GM21390 (cell line): ENCODE results near the gene C14orf119.

Experiments used
- ATAC-seq: cut with Tn5 transposase; IDR thresholded peaks from one replicate; pipeline ENCODE4 v1.9.1; 2021; ENCODE audit not compliant: unreplicated experiment

C14orf119 gene

DNA sequence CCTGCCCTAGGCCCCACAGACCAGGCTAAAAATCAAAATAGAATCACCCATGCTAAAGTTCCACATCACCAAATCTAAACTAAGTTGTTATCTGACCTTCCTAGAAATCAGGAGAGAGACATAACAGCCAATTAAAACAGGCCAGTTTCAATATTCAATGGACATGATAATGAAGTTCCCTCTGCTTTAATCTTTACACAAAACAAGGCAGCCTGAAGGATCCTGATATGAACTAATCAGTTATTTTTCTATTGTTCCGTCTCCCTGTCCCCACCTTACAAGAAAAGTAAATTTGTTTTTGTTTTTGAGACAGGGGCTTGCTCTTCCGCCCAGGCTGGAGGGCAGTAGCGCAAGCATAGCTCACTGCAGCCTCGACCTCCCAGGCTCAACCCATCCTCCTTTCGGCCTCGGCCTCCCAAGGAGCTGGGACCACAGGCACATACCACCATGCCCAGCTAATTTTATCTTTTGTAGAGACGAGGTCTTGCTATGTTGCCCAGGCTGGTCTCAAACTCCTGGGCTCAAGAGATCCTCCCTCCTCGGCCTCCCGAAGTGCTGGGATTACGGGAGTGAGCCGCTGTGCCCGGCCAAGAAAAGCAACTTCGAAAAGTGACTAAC lies 29.1 kb downstream of the C14orf119 start:
- ATAC-seq: no peak

DNA sequence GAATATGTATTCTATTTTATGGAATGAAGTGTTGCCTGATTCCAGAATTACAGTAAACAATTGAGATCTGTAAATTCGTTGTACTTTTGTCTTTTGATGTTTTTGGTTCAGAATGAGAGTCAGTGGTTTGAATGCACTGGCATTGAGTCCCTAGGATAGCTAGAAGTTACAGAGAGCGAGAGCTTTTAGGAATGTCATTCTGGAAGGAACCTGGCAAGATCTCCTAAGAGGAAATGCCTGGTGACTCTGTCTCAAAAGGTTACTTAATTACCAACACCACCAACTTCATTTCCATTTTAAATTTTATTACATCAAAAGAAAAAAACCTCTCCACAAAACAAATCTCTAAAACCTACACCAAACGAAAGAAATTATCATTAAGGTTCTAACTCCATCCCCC lies 29.7 kb downstream of the C14orf119 start:
- ATAC-seq: no peak

DNA sequence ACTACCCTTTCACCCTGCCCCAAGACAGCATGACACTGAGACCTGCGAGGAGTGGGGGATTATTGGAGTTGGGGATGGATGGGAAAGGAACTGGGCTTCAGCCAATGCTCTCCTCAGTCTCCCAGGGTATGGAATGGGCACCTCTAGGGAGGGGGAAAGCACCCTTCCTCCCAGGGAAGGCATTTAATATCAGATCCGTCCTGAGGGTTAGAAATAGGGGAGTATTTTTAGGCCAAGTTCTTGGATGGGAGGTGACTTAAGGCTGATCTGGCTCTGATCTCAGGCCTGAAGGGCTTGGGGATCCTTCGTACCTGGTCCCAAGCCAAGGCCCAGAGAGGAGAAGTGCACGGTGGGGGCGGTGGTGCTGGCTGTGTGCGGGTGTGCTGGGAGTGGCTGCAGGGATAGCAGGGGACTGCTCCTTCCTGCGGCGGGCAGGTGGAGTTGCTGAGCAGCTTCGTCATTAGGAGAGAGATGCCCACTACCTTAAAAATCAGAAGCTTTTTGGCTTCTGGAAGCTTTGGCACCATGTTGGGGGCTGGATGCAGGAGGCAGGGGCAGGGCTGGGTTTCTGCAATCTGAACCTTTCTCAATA lies 30.7 kb downstream of the C14orf119 start:
- ATAC-seq: no peak

DNA sequence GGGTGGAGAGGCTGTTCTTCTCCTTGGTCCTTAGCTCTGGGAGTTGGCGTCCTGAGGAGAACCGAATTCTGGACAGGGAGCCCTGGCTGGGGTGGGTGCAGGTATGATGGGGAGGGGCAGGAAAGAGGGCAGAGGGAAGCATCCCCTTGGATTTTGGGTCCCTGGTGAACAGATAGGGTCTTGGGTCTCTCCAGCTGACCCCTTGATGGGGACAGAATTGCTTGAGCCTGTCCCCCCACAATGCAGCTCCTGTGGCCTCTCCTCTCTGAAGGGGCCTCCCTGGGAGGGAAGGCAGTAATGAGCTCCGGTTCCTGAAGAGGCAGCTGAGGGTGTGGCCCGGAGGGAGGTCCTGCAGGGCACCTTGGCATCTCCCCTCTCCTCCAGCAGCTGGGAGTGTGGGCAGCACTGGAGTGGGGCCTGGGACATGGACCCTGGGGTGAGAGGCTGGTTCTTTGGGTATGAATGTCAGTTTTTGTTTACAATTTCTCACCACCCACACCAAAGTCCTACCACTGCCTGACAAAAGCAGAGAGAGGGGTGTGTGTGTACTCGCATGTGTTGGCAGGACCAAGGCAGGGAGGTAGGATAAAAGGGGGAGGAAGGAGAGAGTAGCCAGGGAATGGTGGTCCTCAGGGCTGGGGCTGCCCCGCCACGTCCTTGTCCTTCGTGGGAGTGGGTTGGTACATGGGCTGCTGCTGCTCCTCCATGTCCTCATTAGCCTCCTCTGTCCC lies 31.4 kb downstream of the C14orf119 start:
- no peak for ATAC-seq

DNA sequence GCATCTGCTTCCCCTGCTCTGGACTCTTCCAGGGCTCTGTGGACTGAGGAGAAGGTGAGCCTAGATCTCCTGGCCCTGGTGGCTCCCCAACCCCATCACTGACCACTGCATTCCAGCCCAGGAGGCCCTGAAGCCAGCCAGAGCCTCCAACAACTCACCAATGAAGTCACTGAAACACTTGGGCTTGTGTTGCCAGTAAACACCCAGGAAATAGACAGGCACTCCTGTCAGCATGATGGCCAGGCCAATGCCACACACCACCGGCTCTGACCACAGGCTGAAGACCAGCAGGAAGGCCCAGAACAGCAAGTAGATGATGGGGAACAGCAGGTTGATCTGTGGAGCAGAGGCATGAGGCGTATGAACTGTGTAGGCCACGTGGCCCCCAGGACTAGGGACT lies 32.6 kb downstream of the C14orf119 start:
- no peak for ATAC-seq

DNA sequence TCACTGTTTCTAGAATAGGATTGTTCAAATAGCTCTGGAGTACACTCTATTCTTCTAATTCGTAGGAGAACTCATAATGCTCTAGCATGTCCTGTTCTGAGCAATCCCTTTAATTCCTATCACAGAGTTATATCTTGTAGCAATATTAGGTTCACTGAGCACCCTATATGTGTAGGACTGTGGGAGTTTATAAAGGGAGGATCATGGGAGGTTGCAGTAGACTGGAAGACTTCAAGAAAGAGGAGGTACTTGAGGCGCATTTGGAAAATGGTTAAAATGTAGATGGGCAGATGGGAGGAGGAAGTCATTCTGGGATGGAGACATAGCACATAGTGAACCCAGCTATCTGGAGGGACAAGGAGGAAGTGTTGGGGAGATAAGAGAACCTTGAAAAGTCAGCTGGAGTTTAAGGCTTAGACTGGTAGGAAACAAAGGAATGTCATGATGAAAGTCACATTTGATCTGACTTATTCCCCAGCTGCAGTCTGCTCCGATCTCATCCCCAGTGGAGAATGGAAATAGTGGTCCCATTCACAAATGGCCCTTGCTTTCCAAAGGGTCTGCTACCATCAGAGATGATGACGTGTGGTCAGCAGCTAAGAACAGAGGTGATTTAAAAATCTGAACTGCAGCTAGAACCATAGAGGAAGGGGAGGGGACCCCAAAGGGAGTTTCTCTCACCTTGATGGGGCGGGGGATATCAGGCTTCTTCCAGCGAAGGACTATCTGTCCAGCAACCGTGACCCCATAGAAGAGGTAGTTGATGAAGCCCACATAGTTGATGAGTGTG lies 33.9 kb downstream of the C14orf119 start:
- no peak for ATAC-seq

DNA sequence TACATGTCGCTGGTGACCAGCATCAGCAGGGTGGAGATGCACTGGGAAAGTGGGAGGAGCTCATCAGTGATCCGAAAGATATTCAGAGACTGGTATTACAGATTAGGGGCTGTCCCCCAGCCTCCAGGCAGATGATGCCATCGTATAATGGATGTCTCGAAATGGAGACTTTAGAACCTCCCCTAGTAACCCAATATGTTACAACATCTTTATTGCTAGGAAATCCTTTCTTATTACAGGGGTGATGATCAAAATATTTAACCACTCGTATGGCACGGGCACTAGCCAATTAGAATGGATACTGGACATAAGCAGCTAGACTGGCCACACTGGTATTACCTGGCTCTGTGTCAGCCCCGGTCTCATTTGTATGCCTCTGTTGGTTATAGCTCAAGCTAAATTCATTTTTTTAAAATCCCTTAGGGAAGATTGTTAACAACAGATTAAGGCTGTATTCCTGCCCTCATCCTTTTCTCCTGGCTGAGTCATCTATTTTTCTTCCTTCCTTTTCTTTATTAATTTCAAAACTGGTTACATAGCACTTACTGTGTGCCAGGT lies 34.5 kb downstream of the C14orf119 start:
- ATAC-seq: no peak

DNA sequence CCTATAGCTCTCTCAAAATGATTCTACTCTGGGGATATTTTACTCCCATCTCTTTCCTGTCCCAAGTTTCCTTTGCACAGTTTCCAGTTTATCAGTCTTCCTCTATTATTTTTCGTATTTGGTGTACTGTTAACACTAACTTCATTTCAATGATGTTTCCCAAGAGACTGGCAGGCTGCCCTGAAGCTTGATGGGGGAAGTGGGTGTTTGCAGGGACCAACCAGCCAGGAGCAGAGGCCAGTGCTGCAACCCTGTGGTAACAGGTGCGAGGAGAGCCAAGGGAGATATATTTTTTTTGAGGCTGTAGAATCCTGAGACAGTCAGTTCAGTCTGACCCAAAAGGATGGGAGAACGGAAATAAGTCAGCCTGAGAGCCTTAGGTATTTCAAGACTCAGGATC lies 35.6 kb downstream of the C14orf119 start:
- no peak for ATAC-seq

DNA sequence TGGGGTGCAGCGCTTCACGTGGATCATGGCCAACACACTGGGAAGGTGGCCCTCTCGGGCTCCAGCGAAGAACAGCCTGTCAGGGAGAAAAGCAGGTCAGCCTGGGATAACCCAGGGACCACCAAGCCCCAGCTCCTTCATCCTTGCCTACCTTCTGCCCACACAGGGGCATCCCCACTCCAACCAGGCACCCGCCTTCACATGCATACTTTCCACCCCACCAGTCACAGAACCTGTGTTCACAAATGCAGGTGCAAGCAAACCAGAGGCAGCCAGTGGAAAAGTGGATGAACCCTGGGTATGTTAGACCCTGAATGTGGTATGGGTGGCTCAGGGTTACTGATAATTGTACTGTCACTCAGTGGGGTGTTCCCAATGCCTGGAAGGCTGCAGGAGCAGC lies 36.2 kb downstream of the C14orf119 start:
- no peak for ATAC-seq

DNA sequence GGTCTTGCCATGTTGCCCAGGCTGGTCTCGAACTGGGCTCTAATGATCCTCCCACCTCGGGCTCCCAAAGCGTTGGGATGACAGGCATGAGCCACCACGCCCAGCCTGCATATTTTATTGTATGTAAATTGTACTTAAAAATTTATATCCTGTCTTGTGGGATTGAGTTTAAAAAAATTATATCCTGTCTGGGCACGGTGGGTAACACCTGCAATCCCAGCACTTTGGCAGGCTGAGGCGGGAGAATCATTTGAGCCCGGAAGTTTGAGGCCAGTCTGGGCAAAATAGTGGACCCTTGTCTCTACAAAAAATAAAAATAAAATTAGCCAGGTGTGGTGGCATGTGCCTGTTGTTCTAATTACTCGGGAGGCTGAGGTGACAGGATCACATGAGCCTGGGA lies 37.7 kb downstream of the C14orf119 start:
- ATAC-seq: no peak

DNA sequence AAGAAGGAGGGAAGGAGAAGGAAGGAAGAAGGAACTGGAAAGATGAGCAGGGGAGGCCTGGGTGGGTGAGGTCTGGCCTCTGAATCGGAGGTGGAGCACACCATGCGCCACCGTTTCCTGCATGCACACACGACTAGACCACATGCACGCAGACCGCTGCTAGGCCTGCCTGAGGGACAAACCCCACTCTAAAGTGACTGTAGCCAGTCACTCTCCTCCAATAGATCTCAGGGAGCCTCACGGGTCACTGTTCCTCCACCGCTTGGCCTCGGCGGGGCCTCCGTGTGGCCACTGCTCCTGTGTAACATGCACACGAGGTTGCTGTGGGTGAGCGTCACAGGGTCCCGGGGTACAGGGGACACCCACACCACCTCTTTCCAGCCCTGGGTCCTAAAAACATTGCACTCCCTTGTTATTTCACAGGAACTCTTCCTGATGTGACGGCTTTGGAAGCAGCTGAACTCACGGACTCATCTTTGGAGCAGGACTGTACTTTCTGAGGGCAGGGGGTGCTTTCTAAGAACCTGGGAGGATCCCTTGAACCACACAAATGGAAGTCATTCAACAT lies 41.3 kb downstream of the C14orf119 start:
- ATAC-seq: no peak

DNA sequence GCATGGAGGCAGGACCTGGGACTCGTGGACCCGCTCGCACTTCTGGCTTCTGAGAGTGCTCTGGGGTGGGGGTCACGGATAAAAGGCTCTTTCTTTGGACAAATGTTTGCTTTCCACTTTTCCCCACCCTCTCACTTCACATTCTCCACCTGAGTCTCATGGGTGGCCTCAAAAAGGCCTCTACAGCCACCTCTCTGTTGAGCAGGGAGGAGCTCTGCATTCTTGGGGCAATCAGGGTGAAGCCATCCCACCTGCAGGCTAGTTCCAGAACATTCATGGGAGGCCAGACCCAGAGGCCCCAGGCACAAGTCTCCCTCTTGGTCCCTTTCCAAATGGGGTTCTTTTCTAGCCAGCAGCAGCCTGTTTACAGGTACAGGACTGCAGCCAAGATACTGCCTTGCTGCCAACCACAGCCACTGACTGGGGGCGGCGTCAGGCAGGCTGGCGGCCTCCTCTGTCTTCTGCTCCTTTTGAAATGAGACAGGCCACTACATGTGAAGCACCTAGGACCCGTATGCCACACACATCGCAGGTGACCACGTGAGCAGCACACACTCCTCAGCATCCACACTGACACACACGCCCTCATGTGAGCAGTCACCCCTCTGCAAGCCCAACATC lies 42.0 kb downstream of the C14orf119 start:
- no peak for ATAC-seq

DNA sequence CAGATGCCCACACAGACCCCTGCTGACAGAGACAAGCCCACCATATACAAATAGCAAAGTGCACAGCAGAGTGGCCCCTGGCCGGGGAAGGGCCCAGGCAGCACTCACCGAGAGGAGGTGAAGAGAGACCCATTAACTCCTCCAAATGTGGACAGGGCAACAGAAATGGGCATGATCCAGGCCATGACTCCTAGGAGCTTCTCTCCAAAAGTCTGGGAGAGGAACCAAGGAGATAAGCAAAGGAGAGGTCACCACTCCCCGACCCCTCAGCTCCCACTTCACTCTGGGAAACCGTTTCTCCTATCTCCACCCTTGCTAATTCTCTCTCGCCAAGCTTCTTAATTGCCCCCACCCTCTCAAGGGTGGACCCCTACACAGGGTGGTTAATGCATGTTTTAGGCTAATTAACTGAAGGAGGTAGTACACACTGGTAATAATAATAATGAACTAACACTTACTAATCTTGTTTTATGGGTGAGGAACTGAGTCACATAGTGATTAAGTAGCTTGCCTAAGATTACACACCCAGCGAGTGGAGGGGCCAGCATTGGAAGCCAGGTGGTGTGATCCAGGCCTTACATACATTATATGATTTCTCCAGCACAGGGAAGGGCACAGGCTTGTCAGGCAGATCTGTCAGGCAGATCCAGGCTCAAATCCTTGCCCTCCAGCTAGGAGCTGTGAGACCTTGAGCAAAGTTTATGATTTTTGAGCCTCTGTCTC lies 42.7 kb downstream of the C14orf119 start:
- no peak for ATAC-seq

DNA sequence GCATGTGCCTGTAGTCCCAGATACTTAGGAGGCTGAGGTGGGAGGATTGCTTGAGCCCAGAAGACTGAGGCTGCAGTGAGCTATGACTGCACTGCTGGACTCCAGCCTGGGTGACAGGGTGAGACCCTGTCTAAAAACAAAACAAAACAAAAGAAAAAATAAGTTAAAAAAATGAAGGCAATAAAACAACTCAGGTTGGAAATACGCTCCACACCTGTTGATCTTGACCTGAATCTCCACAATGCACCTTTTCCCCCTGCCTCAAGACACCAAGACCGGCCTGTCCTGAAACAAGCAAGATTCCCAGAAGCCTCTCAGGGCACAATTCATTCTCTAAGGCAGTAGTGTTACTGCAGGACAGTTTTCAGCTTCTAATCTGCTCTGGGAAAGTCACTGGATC lies 44.6 kb downstream of the C14orf119 start:
- no peak for ATAC-seq

DNA sequence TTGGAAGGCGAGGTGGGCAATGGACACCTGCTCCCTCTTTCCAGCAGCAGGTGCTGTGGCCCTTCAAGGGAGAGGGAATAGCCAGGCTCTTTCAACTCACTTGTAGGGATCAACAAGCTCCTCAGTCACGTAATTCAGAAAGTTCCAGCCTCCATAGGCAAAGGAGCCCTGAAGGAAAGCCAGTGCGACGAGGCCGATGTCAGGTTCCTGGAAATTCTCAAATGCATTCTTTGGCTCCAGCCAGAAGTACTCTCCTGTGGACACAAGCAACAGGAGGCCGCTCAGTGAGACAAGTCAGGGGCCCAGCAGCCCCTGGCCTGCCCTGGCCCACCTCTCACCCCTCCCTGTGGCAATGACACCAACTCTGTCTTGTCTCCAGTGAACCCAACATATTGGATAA lies 45.1 kb downstream of the C14orf119 start:
- no peak for ATAC-seq

DNA sequence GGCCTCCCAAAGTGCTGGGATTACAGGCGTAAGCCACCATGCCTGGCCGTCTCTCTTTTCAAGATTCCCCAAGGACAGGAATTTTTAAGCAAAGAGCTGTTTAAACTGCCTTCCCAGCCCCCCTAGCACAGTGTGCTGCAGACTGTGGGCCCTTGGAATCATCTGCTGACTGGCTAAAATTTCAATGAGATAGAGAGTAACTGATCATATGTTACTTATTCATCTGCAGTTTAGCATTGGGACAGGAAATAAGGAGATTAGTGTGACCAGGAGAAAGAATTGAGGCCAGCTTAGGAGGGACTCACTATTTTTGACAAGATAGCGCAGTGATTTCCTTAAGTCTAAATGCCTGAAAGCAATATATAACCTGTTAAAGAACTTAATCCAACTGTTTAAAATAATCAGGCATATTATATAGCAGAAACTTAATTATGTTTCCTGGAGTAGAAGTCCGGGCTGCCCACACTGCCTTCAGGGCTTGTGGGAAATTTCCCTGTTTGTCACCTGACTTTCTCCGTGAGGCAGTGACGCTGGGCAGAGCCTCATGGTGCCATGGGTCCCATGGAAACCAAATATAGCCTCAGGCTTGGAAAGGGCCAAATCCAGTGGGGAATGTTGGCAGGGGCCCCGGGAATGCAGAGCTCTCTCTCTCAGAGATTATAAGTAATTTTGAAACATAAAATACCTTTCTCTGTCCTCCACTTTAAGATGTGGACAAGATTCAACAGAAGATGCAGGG lies 46.6 kb downstream of the C14orf119 start:
- ATAC-seq: no peak

DNA sequence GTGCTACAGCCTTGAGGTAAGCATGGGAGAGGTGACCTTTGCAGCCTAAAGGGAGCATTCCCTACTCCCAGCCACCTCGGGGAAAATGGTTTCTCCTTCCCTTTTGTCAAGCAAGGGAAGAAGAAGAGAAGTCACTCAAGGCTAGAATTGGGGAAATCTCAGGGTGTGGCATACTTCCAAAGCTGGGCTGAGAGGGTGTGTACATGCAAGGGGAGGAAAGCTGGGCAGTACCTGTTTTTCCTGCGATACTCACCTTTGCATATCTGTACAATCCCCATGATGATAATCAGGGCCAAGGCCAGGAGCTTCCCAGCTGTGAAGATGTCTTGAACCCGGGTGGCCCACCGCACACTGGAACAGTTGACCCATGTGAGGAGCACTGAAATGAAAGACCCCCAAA lies 47.5 kb downstream of the C14orf119 start:
- no peak for ATAC-seq

DNA sequence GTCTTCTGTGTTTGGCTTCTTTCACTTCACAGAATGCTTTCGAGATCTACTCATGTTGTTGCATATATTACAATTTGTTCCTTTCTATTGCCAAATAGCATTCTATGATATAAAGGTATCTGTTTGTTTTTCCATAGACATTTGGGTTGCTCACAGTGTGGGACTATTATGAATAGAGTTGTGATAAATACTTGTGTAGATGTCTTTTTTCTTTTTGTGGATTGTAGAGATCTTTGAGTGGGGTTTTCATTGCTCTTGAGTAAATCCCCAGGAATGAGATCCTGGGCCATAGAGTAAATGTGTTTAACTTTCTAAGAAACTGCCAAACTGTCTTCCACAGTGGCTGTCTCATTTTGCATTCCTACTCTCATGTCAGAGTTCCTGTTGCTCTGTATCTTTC lies 48.6 kb downstream of the C14orf119 start:
- no peak for ATAC-seq

DNA sequence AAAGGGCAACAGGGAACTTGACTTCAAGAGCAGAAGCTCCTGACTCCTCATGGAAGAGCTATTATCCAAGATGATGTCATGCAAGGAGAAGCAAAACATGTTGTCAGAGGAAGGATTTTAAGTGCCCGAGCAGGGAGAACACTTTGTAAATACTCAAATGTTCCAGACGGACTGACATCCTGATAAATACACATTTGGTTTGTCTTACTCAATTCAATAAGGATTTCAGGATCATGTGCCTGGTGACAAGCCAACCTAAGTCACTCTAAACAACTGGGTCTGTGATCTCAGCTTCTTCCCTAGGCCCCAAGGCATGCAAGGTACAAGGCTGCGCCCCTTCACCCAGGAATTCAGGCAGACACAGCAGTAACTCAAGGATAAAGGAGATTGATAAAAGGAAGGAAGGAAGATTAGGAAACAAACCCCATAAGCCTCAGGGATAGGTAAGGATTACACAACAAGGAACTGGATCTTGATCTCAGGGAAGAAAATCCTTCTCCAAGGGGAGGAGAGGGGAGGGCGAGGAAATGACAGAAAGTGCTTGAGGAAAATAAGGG lies 50.6 kb downstream of the C14orf119 start:
- no peak for ATAC-seq
